Measurements from ENCODE around the gene ZP1. TPM values are rescaled to one million over a fixed set of nuclear protein-coding genes. Genes with fewer than 3 reads are reported as not detected.
"Not testable (repeated sequence)": the region's sequence is repeated elsewhere in the genome, so short reads cannot be mapped to it uniquely, and the experiment has no call there.

ZP1 gene
- total RNA-seq, 3 donors from 2014 or later, result 0.32 to 0.73 TPM; not detected in 1

GRCh38 chr11:60908803-60909202 is 41.5 kb downstream of the ZP1 start:
- intact Hi-C loops (cut with DNase I; ENCODE audit: low total_unique reads), result loop anchor here (10.0 kb wide), 1 partner anchor 74 kb away; no protein-coding TSS in a partner anchor
- Histone ChIP-seq H3K4me3 (no peak overlapping the region), H3K4me1 (peaks cover 0 to 16% of the 10 kb centered on the region in 2 donors), H3K27ac (no peak overlapping the region), H3K9me3 (no peaks in the 10 kb centered on the region), H3K27me3 (no peaks in the 10 kb centered on the region), H3K36me3 (no peaks in the 10 kb centered on the region)
- no peak for TF ChIP-seq POLR2AphosphoS5 (IDR thresholded peaks at IDR 0.05)
- no peak for TF ChIP-seq CTCF (IDR thresholded peaks at IDR 0.05)
- TF ChIP-seq POLR2A (IDR thresholded peaks at IDR 0.05), result no peak
- no peak for DNase-seq (ENCODE audit: low spot score in 2 of 2)

GRCh38 chr11:60909680-60910280 is 42.4 kb downstream of the ZP1 start:
- intact Hi-C loops (cut with DNase I; ENCODE audit: low total_unique reads), result loop anchor here (10.0 kb wide), 1 partner anchor 75 kb away; no protein-coding TSS in a partner anchor
- H3K27ac ChIP-seq, result not testable (repeated sequence)

GRCh38 chr11:60910281-60910687 is 42.9 kb downstream of the ZP1 start:
- peaks cover 0 to 2% of the 10 kb centered on the region in 2 donors for H3K4me1 ChIP-seq
- H3K27ac ChIP-seq, result no peak overlapping the region
- no peaks in the 10 kb centered on the region for H3K27me3 ChIP-seq
- no peak overlapping the region for H3K4me3 ChIP-seq
- H3K9me3 ChIP-seq, result no peaks in the 10 kb centered on the region
- intact Hi-C loops (cut with DNase I; ENCODE audit: low total_unique reads), result no loop called here
- TF ChIP-seq POLR2AphosphoS5 (IDR thresholded peaks at IDR 0.05) (no peak), POLR2A (IDR thresholded peaks at IDR 0.05) (no peak), CTCF (IDR thresholded peaks at IDR 0.05) (no peak)
- no peak for DNase-seq (ENCODE audit: low spot score in 2 of 2)
- H3K36me3 ChIP-seq, result no peaks in the 10 kb centered on the region

More at GRCh38 chr11:60909680-60910280, 42.4 kb downstream of the ZP1 start:
- not testable (repeated sequence) for H3K36me3 ChIP-seq; H3K4me1 ChIP-seq; H3K4me3 ChIP-seq; H3K27me3 ChIP-seq; DNase-seq (ENCODE audit: low spot score in 2 of 2); H3K9me3 ChIP-seq

- intact Hi-C loops (cut with DNase I; ENCODE audit: low total_unique reads), result no loop called here
- Histone ChIP-seq H3K4me1 (peaks cover 0 to 2% of the 10 kb centered on the region in 2 donors), H3K36me3 (no peaks in the 10 kb centered on the region), H3K27ac (no peak overlapping the region), H3K4me3 (no peak overlapping the region), H3K9me3 (no peaks in the 10 kb centered on the region), H3K27me3 (no peaks in the 10 kb centered on the region)
- no peak for DNase-seq (ENCODE audit: low spot score in 2 of 2)
- no peak for TF ChIP-seq POLR2AphosphoS5 (IDR thresholded peaks at IDR 0.05)
- TF ChIP-seq POLR2A (IDR thresholded peaks at IDR 0.05), result no peak
- no peak for TF ChIP-seq CTCF (IDR thresholded peaks at IDR 0.05)
Observed at GRCh38 chr11:60910711-60911380, 43.5 kb downstream of the ZP1 start.

- Histone ChIP-seq H3K27ac (peak overlapping the region; percentile 94 to 95), H3K36me3 (no peaks in the 10 kb centered on the region), H3K4me3 (peak overlapping the region in 2 of 3 donors; percentile 13 to 74), H3K27me3 (no peaks in the 10 kb centered on the region), H3K9me3 (no peaks in the 10 kb centered on the region), H3K4me1 (peaks cover 4% of the 10 kb centered on the region in 2 donors)
- intact Hi-C loops (cut with DNase I; ENCODE audit: low total_unique reads), result no loop called here
- TF ChIP-seq POLR2AphosphoS5 (IDR thresholded peaks at IDR 0.05), result no peak
- TF ChIP-seq CTCF (IDR thresholded peaks at IDR 0.05), result no peak
- TF ChIP-seq POLR2A (IDR thresholded peaks at IDR 0.05), result no peak
- DNase-seq (ENCODE audit: low spot score in 2 of 2), result no peak
Observed at GRCh38 chr11:60912223-60912850, 45.0 kb downstream of the ZP1 start.

All from breast epithelium (tissue), 4 donors.